ENCODE data around the gene PERP. TPM values are rescaled to one million over a fixed set of nuclear protein-coding genes. Genes with fewer than 3 reads are reported as not detected.
A peak's percentile ranks its signal among the peaks of the same experiment; 100 is the strongest.

Gene PERP
- total and polyA plus RNA-seq, 2 of the 4 experiments (the other 2 are of a cell fraction), result 7.7 to 21.4 TPM

DNA sequence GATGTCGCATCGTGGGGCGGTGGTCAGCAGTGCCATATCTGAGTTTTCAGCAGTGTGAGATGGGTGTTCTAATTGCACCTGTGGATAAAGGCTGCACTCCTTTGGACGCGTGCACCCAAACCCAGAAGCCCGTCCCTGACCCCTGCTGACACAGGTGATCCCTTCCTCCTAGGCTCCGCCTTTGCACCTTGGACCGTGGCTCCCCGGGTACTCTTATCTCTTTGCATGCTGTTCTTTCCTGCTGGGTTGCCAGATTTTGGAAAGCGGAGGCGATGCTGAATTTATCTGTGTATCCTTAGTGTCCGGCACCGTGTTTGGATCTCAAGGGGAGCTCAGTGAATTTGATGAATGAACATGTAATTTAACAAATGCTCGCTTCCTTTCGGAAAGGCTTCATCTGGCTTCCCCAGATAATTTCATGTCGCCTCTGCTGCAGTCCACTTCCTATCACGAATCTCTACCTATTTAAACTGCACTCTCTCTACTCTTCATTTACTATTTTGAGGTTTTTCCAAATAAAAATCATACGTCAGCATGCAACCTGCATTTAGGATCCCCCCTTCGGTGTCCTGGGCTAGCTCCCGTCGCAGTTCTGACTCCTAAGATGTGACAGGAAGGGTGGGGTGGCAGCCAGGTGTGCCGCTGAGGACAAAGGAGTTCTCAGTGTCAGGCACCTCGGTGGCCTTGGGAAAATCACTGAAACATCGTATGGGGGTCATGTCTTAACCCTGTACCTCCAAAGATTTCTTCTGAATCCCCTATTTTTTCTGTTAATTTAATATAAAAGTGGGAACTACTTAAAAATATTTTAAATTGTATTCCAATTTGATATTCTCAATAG is 753 bp upstream of the PERP start:
- no peak for ATAC-seq (ENCODE audit: low read depth)
- Histone ChIP-seq H3K9me1 (ENCODE audit: insufficient read depth, low read length) (no peaks in the 10 kb centered on the region), H3K9ac (ENCODE audit: low read depth, low read length) (peak overlapping the region; percentile 62), H2BK120ac (ENCODE audit: low read depth, low read length) (peak overlapping the region; percentile 24), H4K8ac (ENCODE audit: low read depth in 2 of 2, low read length in 2 of 2) (peak overlapping the region; percentile 23 to 31; a peak in 2 of 4 replicates), H4K20me1 (ENCODE audit: insufficient read depth, low read length) (no peaks in the 10 kb centered on the region), H3K4ac (ENCODE audit: low read depth, low read length) (peak overlapping the region; percentile 8; the same call in 1 of the 2 replicates), H4K5ac (ENCODE audit: low read depth, low read length) (peak overlapping the region; percentile 36), H2BK5ac (ENCODE audit: low read depth, low read length, poor library complexity, severe bottlenecking) (no peak overlapping the region), H3K4me1 (ENCODE audit: control insufficient read depth, insufficient read depth, low read length) (peaks cover 10% of the 10 kb centered on the region), H3K27ac (ENCODE audit: insufficient read depth, low read length) (no peak overlapping the region), H3K9me3 (ENCODE audit: control insufficient read depth, insufficient read depth, low read length) (no peaks in the 10 kb centered on the region), H2BK20ac (ENCODE audit: low read depth, low read length) (no peak overlapping the region), H4K91ac (ENCODE audit: insufficient read depth, low read depth, low read length) (no peak overlapping the region; the same call in 1 of the 2 replicates), H2BK15ac (ENCODE audit: low read depth, low read length) (no peak overlapping the region; the same call in 2 of the 3 replicates), H3K23ac (ENCODE audit: low read depth, low read length) (no peak overlapping the region), H3K14ac (replicated peaks; ENCODE audit: low read depth, low read length) (no peak overlapping the region), H3K79me1 (ENCODE audit: low read depth in 1 of 2, low read length in 2 of 2) (peaks cover 9 to 21% of the 10 kb centered on the region in 2 experiments), H3K36me3 (ENCODE audit: control insufficient read depth, insufficient read depth, low read length) (no peaks in the 10 kb centered on the region), H3K4me3 (ENCODE audit: insufficient read depth, low read depth, low read length) (peak overlapping the region; percentile 96), H3K56ac (ENCODE audit: extremely low read depth, insufficient read depth, low read length) (no peak overlapping the region), H3K18ac (ENCODE audit: low read depth, low read length) (0 out of 2 replicates have a peak overlapping the region, but pooled peaks have one; percentile 13), H2AK9ac (replicated peaks; ENCODE audit: low read depth, low read length, poor library complexity) (peak overlapping the region; percentile 6), H3K4me2 (ENCODE audit: low read depth, low read length) (peak overlapping the region; percentile 90), H2AK5ac (ENCODE audit: low read depth, low read length) (no peak overlapping the region), H3K27me3 (ENCODE audit: control insufficient read depth, insufficient read depth, low read length) (peaks cover 8% of the 10 kb centered on the region), H2AFZ (replicated peaks; ENCODE audit: low read length, poor library complexity) (peak overlapping the region; percentile 84)
- dilution Hi-C loops (cut with HindIII; ENCODE audit: low sequenced_read_pairs, unreplicated experiment), result no loop called here
- in situ Hi-C loops (cut with MboI; ENCODE audit: low sequenced_read_pairs), result loop anchor here (10.0 to 25.0 kb wide), 2 partner anchors 243 to 1254 kb away; partner anchors contain the start of genes CITED2 and TNFAIP3
- WGBS, 2 experiments (ENCODE audit: extremely low coverage in 2 of 2, insufficient read length in 1 of 2), result 0% methylated on average over 5 of the region's 24 CpGs; no CpG with 5 or more reads in 1 of the 2 experiments
- POLR2A ChIA-PET (ENCODE audit: unreplicated experiment), result no interaction called here
- no TSS peak for BruUV-seq (replicated peaks)
- intact Hi-C loops (cut with micrococcal nuclease), result loop anchor here (1.0 to 5.0 kb wide), 2 partner anchors 241 to 403 kb away; partner anchors contain the start of gene TNFAIP3
- DNase-seq, result no peak
- TF ChIP-seq NFE2L2 (IDR thresholded peaks at IDR 0.05; ENCODE audit: low read depth, low read length) (no peak), RCOR1 (IDR thresholded peaks at IDR 0.05; ENCODE audit: insufficient replicate concordance, low read length) (no peak), SMC3 (IDR thresholded peaks at IDR 0.05; ENCODE audit: low read depth, low read length) (no peak), FOS (IDR thresholded peaks at IDR 0.05; ENCODE audit: low read depth, low read length) (no peak), RAD21 (IDR thresholded peaks at IDR 0.05; ENCODE audit: low read length) (no peak), MAZ (IDR thresholded peaks at IDR 0.05; ENCODE audit: borderline replicate concordance, low read depth, low read length) (no peak), RFX5 (IDR thresholded peaks at IDR 0.05; ENCODE audit: low read depth, low read length) (no peak), BHLHE40 (IDR thresholded peaks at IDR 0.05; ENCODE audit: low read depth, low read length) (no peak), CEBPB (IDR thresholded peaks at IDR 0.05; ENCODE audit: low read depth, low read length) (no peak), MAFK (IDR thresholded peaks at IDR 0.05; ENCODE audit: low read depth, low read length) (no peak), MXI1 (IDR thresholded peaks at IDR 0.05; ENCODE audit: borderline replicate concordance, low read depth, low read length) (no peak), POLR2A (IDR thresholded peaks at IDR 0.05; ENCODE audit: low read depth, low read length) (no peak)
- TF ChIP-seq, protein P1, sequence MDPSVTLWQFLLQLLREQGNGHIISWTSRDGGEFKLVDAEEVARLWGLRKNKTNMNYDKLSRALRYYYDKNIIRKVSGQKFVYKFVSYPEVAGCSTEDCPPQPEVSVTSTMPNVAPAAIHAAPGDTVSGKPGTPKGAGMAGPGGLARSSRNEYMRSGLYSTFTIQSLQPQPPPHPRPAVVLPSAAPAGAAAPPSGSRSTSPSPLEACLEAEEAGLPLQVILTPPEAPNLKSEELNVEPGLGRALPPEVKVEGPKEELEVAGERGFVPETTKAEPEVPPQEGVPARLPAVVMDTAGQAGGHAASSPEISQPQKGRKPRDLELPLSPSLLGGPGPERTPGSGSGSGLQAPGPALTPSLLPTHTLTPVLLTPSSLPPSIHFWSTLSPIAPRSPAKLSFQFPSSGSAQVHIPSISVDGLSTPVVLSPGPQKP (IDR thresholded peaks at IDR 0.05; ENCODE audit: borderline replicate concordance, low read depth, low read length), result no peak
- CTCF ChIA-PET, result interaction anchor here (0.6 to 1.8 kb wide), 4 partner anchors 26 to 277 kb away, joined by 3 to 15 read pairs (median 8); no protein-coding TSS in a partner anchor
